Measurements from ENCODE around the gene TUBB. TPM values are rescaled to one million over a fixed set of nuclear protein-coding genes. Genes with fewer than 3 reads are reported as not detected.

The TUBB gene
- total and polyA plus RNA-seq, 2 donors (not counting 3 experiments of a cell fraction or from before 2014, with no cell fraction given): 1,276 to 1,408 TPM

GRCh38 chr6:30686908-30687658, 33.1 kb upstream of the TUBB start:
- no TSS peak for BruUV-seq (replicated peaks)
- intact Hi-C loops (cut with micrococcal nuclease): loop anchor here (1.0 kb wide), 3 partner anchors 8 to 130 kb away; partner anchors contain the start of genes MDC1 and PRR3

More at GRCh38 chr6:30686908-30687658, 33.1 kb upstream of the TUBB start:
- peak; percentile 93 for DNase-seq (ENCODE audit: low read depth, low spot score)
- POLR2A ChIA-PET: interaction anchor here (1.7 to 1.8 kb wide), 2 partner anchors 8 to 30 kb away, joined by 7 to 9 read pairs; partner anchors contain the start of gene MDC1
- Histone ChIP-seq H3K4me1 (ENCODE audit: control insufficient read depth, extremely low read depth, insufficient read depth, low read length) (peaks cover 33% of the 10 kb centered on the region), H3K9me1 (replicated peaks; ENCODE audit: control insufficient read depth, extremely low read depth, insufficient read depth, low read length) (no peaks in the 10 kb centered on the region), H3K4me3 (replicated peaks in 1 of 3; ENCODE audit: insufficient read depth in 1 of 3, low read depth in 1 of 3, low read length in 3 of 3) (peak overlapping the region; percentile 76 to 92 (median 81)), H3K79me2 (ENCODE audit: control insufficient read depth, insufficient read depth, low read length) (peaks cover 66% of the 10 kb centered on the region), H3K27ac (ENCODE audit: insufficient read depth, low read depth, low read length) (peak overlapping the region; percentile 93), H4K20me1 (replicated peaks; ENCODE audit: control insufficient read depth, extremely low read depth, insufficient read depth, low read length) (no peaks in the 10 kb centered on the region), H3K9me3 (replicated peaks; ENCODE audit: control insufficient read depth, insufficient read depth, low read length) (no peaks in the 10 kb centered on the region), H3K4me2 (ENCODE audit: insufficient read depth, low read length) (peak overlapping the region; percentile 73), H3K9ac (replicated peaks; ENCODE audit: extremely low read depth, insufficient read depth, low read length) (peak overlapping the region; percentile 95), H3K27me3 (ENCODE audit: control insufficient read depth in 2 of 2, insufficient read depth in 2 of 2, low read length in 2 of 2) (no peaks in the 10 kb centered on the region), H3K36me3 (ENCODE audit: control insufficient read depth in 2 of 2, extremely low read depth in 1 of 2, insufficient read depth in 2 of 2, low read length in 2 of 2) (no peaks in the 10 kb centered on the region), H2AFZ (ENCODE audit: low read depth, low read length) (peak overlapping the region; percentile 21)
- dilution Hi-C loops (cut with MboI; ENCODE audit: extremely low pct_ligation_motif_present, low sequenced_read_pairs): no loop called here
- CTCF ChIA-PET: interaction anchor here (1.0 to 2.5 kb wide), 9 partner anchors 8 to 135 kb away, joined by 3 to 32 read pairs (median 7); partner anchors contain the start of genes DHX16 and MDC1
- peak; percentile 99 for FAIRE-seq
- TF ChIP-seq POLR2AphosphoS5 (IDR thresholded peaks at IDR 0.05; ENCODE audit: insufficient read depth, low read depth, low read length): peak; percentile 99
- no peak for TF ChIP-seq EZH2 (IDR thresholded peaks at IDR 0.05; ENCODE audit: borderline replicate concordance, low read depth, low read length, severe bottlenecking)
- peak; percentile 96 for TF ChIP-seq POLR2A (IDR thresholded peaks at IDR 0.05; ENCODE audit: low read depth, low read length)
- TF ChIP-seq JUN (IDR thresholded peaks at IDR 0.05; ENCODE audit: borderline replicate concordance, insufficient read depth, insufficient read length, low read depth): peak; percentile 30
- no peak for TF ChIP-seq GATA2 (IDR thresholded peaks at IDR 0.05; ENCODE audit: insufficient read depth, insufficient read length, low read depth, low read length)
- TF ChIP-seq MYC (IDR thresholded peaks at IDR 0.05; ENCODE audit: low read depth, low read length): peak; percentile 79
- peak; percentile 77 for TF ChIP-seq FOS (IDR thresholded peaks at IDR 0.05; ENCODE audit: borderline replicate concordance, insufficient read depth, low read length)
- peak; percentile 44 for TF ChIP-seq MAX (IDR thresholded peaks at IDR 0.05; ENCODE audit: insufficient read depth, insufficient read length)
